Epithelial cell of esophagus (primary cell): Measurements from ENCODE around the gene HDLBP.
"Not testable (repeated sequence)": the region's sequence is repeated elsewhere in the genome, so short reads cannot be mapped to it uniquely, and the experiment has no call there.

Experiments used
- DNase-seq: peaks from one replicate; pipeline ENCODE4 v3.0.0; 2010; ENCODE audit warnings: low read depth
- H3K4me3 ChIP-seq: 2 replicates; pipeline ENCODE4 v1.5.1; 2011; ENCODE audit warnings: mild to moderate bottlenecking, low read length, control low read depth
- CTCF ChIP-seq: IDR thresholded peaks from 2 replicates; pipeline ENCODE4 v1.5.1; 2011; ENCODE audit warnings: low read depth, mild to moderate bottlenecking, low read length, control low read depth, inconsistent platforms; ENCODE audit not compliant: insufficient read depth; ENCODE audit errors: missing control alignments

HDLBP gene

GRCh38 chr2:241199286-241199685, 116.2 kb downstream of the HDLBP start:
- no peak overlapping the region for H3K4me3 ChIP-seq
- no peak for TF ChIP-seq CTCF
- no peak for DNase-seq

GRCh38 chr2:241198381-241199279, 116.8 kb downstream of the HDLBP start:
- TF ChIP-seq CTCF = no peak
- no peak for DNase-seq
- no peak overlapping the region for H3K4me3 ChIP-seq

- DNase-seq = no peak
- H3K4me3 ChIP-seq = no peak overlapping the region
- no peak for TF ChIP-seq CTCF
These were observed 117.5 kb downstream of the HDLBP start for GRCh38 chr2:241197947-241198346.

- DNase-seq, H3K4me3 ChIP-seq: not testable (repeated sequence)
These were observed 118.2 kb downstream of the HDLBP start for GRCh38 chr2:241197246-241197645.

GRCh38 chr2:241195506-241196130, 119.9 kb downstream of the HDLBP start:
- no peak for TF ChIP-seq CTCF
- H3K4me3 ChIP-seq = no peak overlapping the region
- DNase-seq = no peak

- no peak for DNase-seq
- H3K4me3 ChIP-seq = no peak overlapping the region
- no peak for TF ChIP-seq CTCF
These were observed 120.7 kb downstream of the HDLBP start for GRCh38 chr2:241194811-241195210.

- no peak for TF ChIP-seq CTCF
- no peak overlapping the region for H3K4me3 ChIP-seq
- no peak for DNase-seq
These were observed 122.2 kb downstream of the HDLBP start for GRCh38 chr2:241193271-241193670.
